GM19452 (cell line): Measurements from ENCODE around the gene PLBD1.

Experiments
- ATAC-seq: cut with Tn5 transposase; IDR thresholded peaks from one replicate; pipeline ENCODE4 v1.9.1; 2021; ENCODE audit not compliant: unreplicated experiment

Gene PLBD1

GRCh38 chr12:14510574-14510973 lies 57.1 kb downstream of the PLBD1 start:
- ATAC-seq, result no peak

- no peak for ATAC-seq
Observed at GRCh38 chr12:14505626-14506596, 61.8 kb downstream of the PLBD1 start.

- ATAC-seq, result no peak
Observed at GRCh38 chr12:14495326-14495725, 72.4 kb downstream of the PLBD1 start.

- no peak for ATAC-seq
Observed at GRCh38 chr12:14482886-14483285, 84.8 kb downstream of the PLBD1 start.

GRCh38 chr12:14482361-14482760 lies 85.3 kb downstream of the PLBD1 start:
- ATAC-seq, result no peak

GRCh38 chr12:14481201-14481600 lies 86.5 kb downstream of the PLBD1 start:
- ATAC-seq, result no peak

GRCh38 chr12:14479004-14479403 lies 88.7 kb downstream of the PLBD1 start:
- no peak for ATAC-seq

GRCh38 chr12:14473707-14474287 lies 93.9 kb downstream of the PLBD1 start:
- no peak for ATAC-seq

GRCh38 chr12:14471497-14471896 lies 96.2 kb downstream of the PLBD1 start:
- ATAC-seq, result no peak

GRCh38 chr12:14460212-14460841 lies 107.4 kb downstream of the PLBD1 start:
- no peak for ATAC-seq

GRCh38 chr12:14454098-14454907 lies 113.4 kb downstream of the PLBD1 start:
- ATAC-seq, result no peak
